ENCODE measurements around the gene VIT. TPM values are rescaled to one million over a fixed set of nuclear protein-coding genes. Genes with fewer than 3 reads are reported as not detected.

Gene VIT
- total and polyA plus RNA-seq, 2 experiments from 2014 or later = 0.25 to 0.33 TPM

DNA sequence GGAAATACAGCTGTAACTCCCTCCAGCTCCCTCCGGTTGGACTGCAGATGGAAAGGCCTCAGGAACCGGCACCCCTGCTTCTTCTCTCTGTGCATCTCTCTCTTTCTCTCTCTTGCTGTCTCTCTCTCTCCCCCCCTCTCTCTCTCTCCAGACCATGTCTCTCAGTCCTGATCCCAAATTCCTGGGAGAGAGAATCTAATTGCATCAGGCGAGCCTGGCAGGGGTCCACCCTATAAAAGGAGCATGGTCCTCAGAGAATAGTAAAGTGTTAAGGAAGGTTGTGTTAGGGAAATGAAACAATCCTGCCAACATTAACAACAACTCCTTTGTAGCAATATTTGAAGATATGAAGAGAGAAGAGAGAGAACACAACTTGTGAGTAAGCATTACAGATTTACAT, 36.7 kb downstream of the VIT start:
- no peak for DNase-seq (ENCODE audit: low spot score)
- WGBS (ENCODE audit: low lambda C conversion rate, missing lambda C conversion rate) = 75% methylated on average over 3 of the region's 3 CpGs
- no peak overlapping the region for H3K4me2 ChIP-seq
- H3K27me3 ChIP-seq = no peaks in the 10 kb centered on the region
- H3K36me3 ChIP-seq (replicated peaks; ENCODE audit: insufficient read depth, low read depth) = no peaks in the 10 kb centered on the region
- TF ChIP-seq EZH2 (IDR thresholded peaks at IDR 0.05; ENCODE audit: borderline replicate concordance) = no peak
- TF ChIP-seq, protein P1, sequence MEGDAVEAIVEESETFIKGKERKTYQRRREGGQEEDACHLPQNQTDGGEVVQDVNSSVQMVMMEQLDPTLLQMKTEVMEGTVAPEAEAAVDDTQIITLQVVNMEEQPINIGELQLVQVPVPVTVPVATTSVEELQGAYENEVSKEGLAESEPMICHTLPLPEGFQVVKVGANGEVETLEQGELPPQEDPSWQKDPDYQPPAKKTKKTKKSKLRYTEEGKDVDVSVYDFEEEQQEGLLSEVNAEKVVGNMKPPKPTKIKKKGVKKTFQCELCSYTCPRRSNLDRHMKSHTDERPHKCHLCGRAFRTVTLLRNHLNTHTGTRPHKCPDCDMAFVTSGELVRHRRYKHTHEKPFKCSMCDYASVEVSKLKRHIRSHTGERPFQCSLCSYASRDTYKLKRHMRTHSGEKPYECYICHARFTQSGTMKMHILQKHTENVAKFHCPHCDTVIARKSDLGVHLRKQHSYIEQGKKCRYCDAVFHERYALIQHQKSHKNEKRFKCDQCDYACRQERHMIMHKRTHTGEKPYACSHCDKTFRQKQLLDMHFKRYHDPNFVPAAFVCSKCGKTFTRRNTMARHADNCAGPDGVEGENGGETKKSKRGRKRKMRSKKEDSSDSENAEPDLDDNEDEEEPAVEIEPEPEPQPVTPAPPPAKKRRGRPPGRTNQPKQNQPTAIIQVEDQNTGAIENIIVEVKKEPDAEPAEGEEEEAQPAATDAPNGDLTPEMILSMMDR (IDR thresholded peaks at IDR 0.05; ENCODE audit: poor library complexity) = no peak
- TF ChIP-seq EZH2phosphoT487 (IDR thresholded peaks at IDR 0.05; ENCODE audit: low read depth, severe bottlenecking, unreplicated experiment) = no peak
- H3K4me1 ChIP-seq (ENCODE audit: insufficient read depth) = peaks cover 6% of the 10 kb centered on the region
- no peaks in the 10 kb centered on the region for H3K79me2 ChIP-seq
- H2AFZ ChIP-seq = no peak overlapping the region
- H3K27ac ChIP-seq = peak overlapping the region; percentile 83
- H3K9me3 ChIP-seq (ENCODE audit: low read depth) = no peaks in the 10 kb centered on the region
- no peaks in the 10 kb centered on the region for H3K9me2 ChIP-seq (replicated peaks; ENCODE audit: insufficient read depth)
- no peaks in the 10 kb centered on the region for H4K20me1 ChIP-seq (ENCODE audit: insufficient read depth, poor library complexity, severe bottlenecking)
- no peak overlapping the region for H3K4me3 ChIP-seq

DNA sequence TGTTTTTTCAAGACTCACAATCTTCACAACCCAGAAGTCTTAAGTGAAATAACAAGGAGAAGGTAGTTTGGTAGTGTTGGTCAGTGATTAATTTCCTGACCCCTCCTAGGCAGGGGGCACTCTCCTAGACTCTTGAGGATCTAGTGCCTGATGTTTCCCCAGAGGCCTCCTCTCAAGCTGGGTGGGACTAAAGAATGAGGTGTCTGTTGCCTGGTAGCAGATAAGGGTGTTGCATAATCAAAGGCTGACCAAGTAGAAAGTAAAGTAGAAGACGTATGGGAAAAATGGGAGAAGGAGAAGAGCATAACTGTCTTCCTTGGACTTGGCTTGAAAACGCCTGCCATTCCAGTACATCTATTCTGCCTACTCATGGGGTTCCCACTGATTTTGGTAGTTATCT, 37.8 kb downstream of the VIT start:
- H2AFZ ChIP-seq = no peak overlapping the region
- H3K4me3 ChIP-seq = no peak overlapping the region
- TF ChIP-seq EZH2 (IDR thresholded peaks at IDR 0.05; ENCODE audit: borderline replicate concordance) = no peak
- no peak for TF ChIP-seq EZH2phosphoT487 (IDR thresholded peaks at IDR 0.05; ENCODE audit: low read depth, severe bottlenecking, unreplicated experiment)
- TF ChIP-seq, protein P1 (IDR thresholded peaks at IDR 0.05; ENCODE audit: poor library complexity) = no peak
- H3K36me3 ChIP-seq (replicated peaks; ENCODE audit: insufficient read depth, low read depth) = no peaks in the 10 kb centered on the region
- DNase-seq (ENCODE audit: low spot score) = peak; percentile 29
- H3K27ac ChIP-seq = peak overlapping the region; percentile 83
- 65% methylated on average over 2 of the region's 2 CpGs for WGBS (ENCODE audit: low lambda C conversion rate, missing lambda C conversion rate)
- no peaks in the 10 kb centered on the region for H3K27me3 ChIP-seq
- H3K4me2 ChIP-seq = no peak overlapping the region
- H3K79me2 ChIP-seq = no peaks in the 10 kb centered on the region
- no peaks in the 10 kb centered on the region for H4K20me1 ChIP-seq (ENCODE audit: insufficient read depth, poor library complexity, severe bottlenecking)
- H3K9me2 ChIP-seq (replicated peaks; ENCODE audit: insufficient read depth) = no peaks in the 10 kb centered on the region
- no peaks in the 10 kb centered on the region for H3K9me3 ChIP-seq (ENCODE audit: low read depth)
- peaks cover 6% of the 10 kb centered on the region for H3K4me1 ChIP-seq (ENCODE audit: insufficient read depth)

DNA sequence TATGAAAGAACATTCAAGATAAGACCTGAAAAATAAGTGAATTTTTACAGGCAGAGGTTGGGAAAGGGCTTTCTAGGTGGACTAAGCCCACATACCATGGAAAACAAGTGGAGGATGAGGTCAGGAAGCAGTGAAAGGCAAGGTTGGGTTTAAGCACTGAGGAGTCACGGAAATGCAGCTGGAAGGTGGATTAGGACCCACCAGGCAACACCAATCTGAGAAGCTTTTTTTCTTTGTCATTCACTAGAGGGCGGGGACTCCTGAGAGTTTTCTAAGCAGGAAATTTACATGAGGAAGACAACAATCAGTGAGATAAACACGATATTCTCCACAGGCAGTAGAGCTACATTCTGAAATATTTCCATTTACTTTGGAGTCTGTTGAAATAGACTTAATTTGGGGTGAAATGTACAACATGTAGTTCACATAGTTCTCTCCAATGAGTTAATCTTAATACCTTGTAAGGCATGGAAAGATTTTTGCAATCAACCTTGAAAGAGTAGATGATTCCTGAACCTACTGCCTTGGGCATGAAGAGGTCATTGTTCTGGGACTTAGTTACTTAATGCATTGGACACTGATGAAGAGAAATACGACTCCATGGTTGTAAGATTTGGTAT, 40.7 kb downstream of the VIT start:
- Histone ChIP-seq H3K27ac (no peak overlapping the region), H3K36me3 (replicated peaks; ENCODE audit: insufficient read depth, low read depth) (no peaks in the 10 kb centered on the region), H3K4me2 (no peak overlapping the region), H3K4me3 (no peak overlapping the region), H2AFZ (no peak overlapping the region), H3K9me3 (ENCODE audit: low read depth) (no peaks in the 10 kb centered on the region), H3K9me2 (replicated peaks; ENCODE audit: insufficient read depth) (no peaks in the 10 kb centered on the region), H3K27me3 (no peaks in the 10 kb centered on the region), H3K4me1 (ENCODE audit: insufficient read depth) (peaks cover 6% of the 10 kb centered on the region), H3K79me2 (no peaks in the 10 kb centered on the region), H4K20me1 (ENCODE audit: insufficient read depth, poor library complexity, severe bottlenecking) (no peaks in the 10 kb centered on the region)
- WGBS (ENCODE audit: low lambda C conversion rate, missing lambda C conversion rate) = 69% methylated on average over 4 of the region's 4 CpGs
- TF ChIP-seq, protein P1 (IDR thresholded peaks at IDR 0.05; ENCODE audit: poor library complexity) = no peak
- TF ChIP-seq EZH2phosphoT487 (IDR thresholded peaks at IDR 0.05; ENCODE audit: low read depth, severe bottlenecking, unreplicated experiment) (no peak), EZH2 (IDR thresholded peaks at IDR 0.05; ENCODE audit: borderline replicate concordance) (no peak)
- no peak for DNase-seq (ENCODE audit: low spot score)

Measured in hepatocyte (in vitro differentiated cells).